ENCODE data around the gene RABGAP1L.

Gene RABGAP1L

DNA sequence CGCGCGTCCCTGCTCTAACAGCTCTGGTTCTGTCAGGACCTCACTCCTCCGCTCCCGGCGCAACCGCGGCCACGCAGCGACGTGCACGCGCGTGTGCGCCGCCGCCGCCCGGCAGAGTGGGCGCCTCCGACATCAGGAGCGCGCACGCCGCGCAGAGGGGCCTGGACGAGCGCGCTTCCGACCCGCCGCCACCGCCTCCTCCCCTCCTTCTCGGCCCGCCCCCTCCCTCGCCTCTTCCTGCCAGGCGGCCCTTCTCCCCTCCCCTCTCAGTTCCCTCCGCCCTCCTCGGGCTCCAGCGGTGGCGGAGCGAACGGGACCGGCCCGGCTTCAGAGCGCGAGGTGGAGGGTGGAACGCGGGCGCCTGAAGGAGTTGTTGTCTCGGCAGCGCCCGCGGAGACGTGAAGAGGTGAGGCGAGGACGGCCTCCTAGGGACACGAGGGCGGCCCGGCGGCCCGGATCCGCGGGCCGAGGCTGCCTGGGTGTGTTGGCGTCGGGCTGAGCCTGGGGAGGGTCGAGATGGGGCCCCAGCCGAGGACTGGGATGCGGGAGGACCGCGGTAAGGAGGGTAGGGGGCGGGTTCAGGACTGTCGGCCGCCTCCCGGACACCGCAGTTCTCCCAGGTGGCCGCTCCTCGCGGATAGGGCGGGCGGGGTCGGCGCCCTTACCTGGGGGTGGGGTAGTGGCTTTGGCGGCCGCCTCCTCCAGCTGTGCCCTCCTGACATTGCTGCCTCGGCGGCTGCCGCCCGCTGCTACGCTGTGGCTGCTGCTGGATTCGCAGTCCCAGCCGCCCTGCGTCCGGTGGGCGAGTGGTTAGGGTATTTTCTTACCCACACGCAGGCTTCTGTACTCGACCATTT is at the start of gene RABGAP1L:
Gene RABGAP1L (plus strand): TSS at position 269 of the 857 bp plus-strand sequence.
- H3K27ac Mint-ChIP-seq = peak within 1 kb of the TSS; percentile 70 to 96 (median 89)
- H3K4me3 Mint-ChIP-seq = peak within 1 kb of the TSS; percentile 96 to 99 (median 98)
- H3K9me3 Mint-ChIP-seq = no peaks in the 10 kb centered on the region
- no peaks in the 10 kb centered on the region for H3K36me3 Mint-ChIP-seq (ENCODE audit: low read depth)
- TF ChIP-seq, protein P1, sequence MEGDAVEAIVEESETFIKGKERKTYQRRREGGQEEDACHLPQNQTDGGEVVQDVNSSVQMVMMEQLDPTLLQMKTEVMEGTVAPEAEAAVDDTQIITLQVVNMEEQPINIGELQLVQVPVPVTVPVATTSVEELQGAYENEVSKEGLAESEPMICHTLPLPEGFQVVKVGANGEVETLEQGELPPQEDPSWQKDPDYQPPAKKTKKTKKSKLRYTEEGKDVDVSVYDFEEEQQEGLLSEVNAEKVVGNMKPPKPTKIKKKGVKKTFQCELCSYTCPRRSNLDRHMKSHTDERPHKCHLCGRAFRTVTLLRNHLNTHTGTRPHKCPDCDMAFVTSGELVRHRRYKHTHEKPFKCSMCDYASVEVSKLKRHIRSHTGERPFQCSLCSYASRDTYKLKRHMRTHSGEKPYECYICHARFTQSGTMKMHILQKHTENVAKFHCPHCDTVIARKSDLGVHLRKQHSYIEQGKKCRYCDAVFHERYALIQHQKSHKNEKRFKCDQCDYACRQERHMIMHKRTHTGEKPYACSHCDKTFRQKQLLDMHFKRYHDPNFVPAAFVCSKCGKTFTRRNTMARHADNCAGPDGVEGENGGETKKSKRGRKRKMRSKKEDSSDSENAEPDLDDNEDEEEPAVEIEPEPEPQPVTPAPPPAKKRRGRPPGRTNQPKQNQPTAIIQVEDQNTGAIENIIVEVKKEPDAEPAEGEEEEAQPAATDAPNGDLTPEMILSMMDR (IDR thresholded peaks at IDR 0.05; ENCODE audit: unreplicated experiment in 3 of 3) = no peak
- H3K27me3 Mint-ChIP-seq (ENCODE audit: low read depth) = no peaks in the 10 kb centered on the region
- H3K4me1 Mint-ChIP-seq = peaks cover 19% of the 10 kb centered on the region

DNA sequence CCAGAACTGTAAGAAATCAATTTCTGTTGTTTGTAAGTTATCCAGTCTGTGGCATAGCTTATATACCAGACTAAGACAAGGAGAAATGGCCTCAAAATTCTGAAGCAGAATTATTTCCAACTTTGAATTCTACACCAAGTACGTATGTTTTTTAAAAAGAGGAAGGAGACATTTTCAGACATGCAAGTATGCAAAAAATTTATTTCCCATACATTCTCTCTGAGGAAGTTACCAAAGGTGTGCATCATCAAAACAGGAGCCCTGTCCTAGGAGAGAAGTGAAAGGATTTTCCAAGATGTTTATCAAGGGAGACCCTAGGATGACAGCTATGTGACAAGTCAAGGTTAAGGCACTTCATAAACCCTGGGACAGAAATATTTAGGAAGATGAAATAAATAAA is 49.3 kb upstream of the RABGAP1L start:
- peaks cover 10% of the 10 kb centered on the region for H3K27me3 Mint-ChIP-seq (ENCODE audit: low read depth)
- no peak overlapping the region for H3K27ac Mint-ChIP-seq
- TF ChIP-seq, protein P1 (IDR thresholded peaks at IDR 0.05; ENCODE audit: unreplicated experiment in 3 of 3) = no peak
- no peak overlapping the region for H3K4me3 Mint-ChIP-seq
- H3K36me3 Mint-ChIP-seq (ENCODE audit: low read depth) = no peaks in the 10 kb centered on the region
- H3K9me3 Mint-ChIP-seq = no peaks in the 10 kb centered on the region
- H3K4me1 Mint-ChIP-seq = no peaks in the 10 kb centered on the region

DNA sequence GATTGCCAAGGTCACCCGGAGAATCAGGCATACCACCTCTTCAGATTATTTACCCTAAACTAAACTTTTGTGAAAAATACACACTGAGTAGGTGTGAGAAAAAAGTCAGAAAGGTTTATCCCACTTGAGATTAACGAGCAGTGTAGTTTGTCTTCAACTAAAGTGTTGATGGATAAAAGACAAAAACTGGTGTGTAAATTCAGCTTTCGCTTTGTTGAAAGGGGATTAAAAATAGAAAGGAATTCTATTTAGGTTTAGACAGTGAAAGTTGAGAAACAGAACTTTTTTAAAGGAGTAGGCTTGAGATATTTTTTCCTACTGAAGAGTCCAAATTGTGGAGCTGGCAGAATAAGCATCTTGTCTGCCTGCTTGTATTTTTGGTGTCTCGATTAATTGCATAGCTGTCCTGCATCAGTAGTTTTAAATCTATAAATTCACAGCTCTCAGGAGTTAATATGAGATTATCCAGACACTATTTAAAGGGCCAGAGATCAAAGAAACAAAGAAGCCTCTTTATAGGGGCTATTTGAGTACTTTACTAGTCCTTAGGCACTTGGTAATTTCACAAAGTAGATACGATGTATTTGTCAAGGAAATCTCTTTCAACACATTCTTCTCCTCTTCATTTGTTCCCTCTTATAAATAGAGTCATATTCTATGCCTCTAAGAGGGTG is 46.7 kb upstream of the RABGAP1L start:
- Mint-ChIP-seq H3K36me3 (ENCODE audit: low read depth) (no peaks in the 10 kb centered on the region), H3K4me3 (no peak overlapping the region), H3K27me3 (ENCODE audit: low read depth) (peaks cover 3% of the 10 kb centered on the region), H3K27ac (no peak overlapping the region), H3K9me3 (no peaks in the 10 kb centered on the region), H3K4me1 (no peaks in the 10 kb centered on the region)
- TF ChIP-seq, protein P1 (IDR thresholded peaks at IDR 0.05; ENCODE audit: unreplicated experiment in 3 of 3) = no peak

- H3K4me1 Mint-ChIP-seq = peaks cover 5% of the 10 kb centered on the region
- H3K9me3 Mint-ChIP-seq = no peaks in the 10 kb centered on the region
These were observed 45.2 kb upstream of the RABGAP1L start for GRCh38 chr1:174114106-174114505.

DNA sequence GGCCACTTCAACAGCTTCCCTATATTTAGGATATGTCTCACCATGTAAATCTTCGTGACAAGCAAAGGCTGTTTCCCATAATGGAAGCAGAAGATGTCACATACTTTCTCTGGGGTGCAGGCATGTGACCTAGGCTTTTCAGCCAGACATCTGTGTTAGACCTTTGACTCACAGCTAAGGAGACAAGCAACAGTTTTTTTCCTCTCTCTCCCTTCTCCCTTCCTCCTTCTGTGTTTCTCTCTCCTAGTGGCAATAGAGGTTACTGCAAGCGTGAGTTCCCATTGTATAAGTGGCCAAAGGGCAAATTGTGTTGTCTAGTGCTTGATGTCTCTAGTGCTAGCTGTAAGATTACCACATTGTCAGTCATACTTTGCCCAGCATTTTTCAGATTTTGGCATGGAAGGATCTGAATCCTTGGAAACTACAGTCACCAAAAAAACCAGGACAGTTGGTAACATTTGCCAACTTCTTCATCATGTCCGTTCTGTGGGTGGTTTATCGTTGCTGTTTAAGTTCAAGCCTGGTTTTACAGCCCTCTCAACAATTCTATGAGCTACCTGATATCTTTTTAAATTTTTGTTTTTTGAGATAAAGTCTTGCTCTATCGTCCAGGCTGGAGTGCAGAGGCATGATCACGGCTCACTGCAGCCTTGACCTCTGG is 44.4 kb upstream of the RABGAP1L start:
- Mint-ChIP-seq H3K4me1 (peaks cover 5% of the 10 kb centered on the region), H3K27me3 (ENCODE audit: low read depth) (no peaks in the 10 kb centered on the region), H3K4me3 (no peak overlapping the region), H3K36me3 (ENCODE audit: low read depth) (no peaks in the 10 kb centered on the region), H3K27ac (no peak overlapping the region), H3K9me3 (no peaks in the 10 kb centered on the region)
- TF ChIP-seq, protein P1 (IDR thresholded peaks at IDR 0.05; ENCODE audit: unreplicated experiment in 3 of 3) = peak; percentile 39 to 61 (median 52)

More at GRCh38 chr1:174114106-174114505, 45.2 kb upstream of the RABGAP1L start:
- TF ChIP-seq, protein P1 (IDR thresholded peaks at IDR 0.05; ENCODE audit: unreplicated experiment in 3 of 3) = no peak
- Mint-ChIP-seq H3K4me3 (no peak overlapping the region), H3K27ac (no peak overlapping the region), H3K27me3 (ENCODE audit: low read depth) (no peaks in the 10 kb centered on the region), H3K36me3 (ENCODE audit: low read depth) (no peaks in the 10 kb centered on the region)
